GM18498 (cell line): ENCODE data around the gene DDX24.

Experiments used
- ATAC-seq: cut with Tn5 transposase; IDR thresholded peaks from one replicate; pipeline ENCODE4 v1.9.1; 2021; ENCODE audit warnings: mild to moderate bottlenecking, moderate library complexity; ENCODE audit not compliant: unreplicated experiment

The DDX24 gene

DNA sequence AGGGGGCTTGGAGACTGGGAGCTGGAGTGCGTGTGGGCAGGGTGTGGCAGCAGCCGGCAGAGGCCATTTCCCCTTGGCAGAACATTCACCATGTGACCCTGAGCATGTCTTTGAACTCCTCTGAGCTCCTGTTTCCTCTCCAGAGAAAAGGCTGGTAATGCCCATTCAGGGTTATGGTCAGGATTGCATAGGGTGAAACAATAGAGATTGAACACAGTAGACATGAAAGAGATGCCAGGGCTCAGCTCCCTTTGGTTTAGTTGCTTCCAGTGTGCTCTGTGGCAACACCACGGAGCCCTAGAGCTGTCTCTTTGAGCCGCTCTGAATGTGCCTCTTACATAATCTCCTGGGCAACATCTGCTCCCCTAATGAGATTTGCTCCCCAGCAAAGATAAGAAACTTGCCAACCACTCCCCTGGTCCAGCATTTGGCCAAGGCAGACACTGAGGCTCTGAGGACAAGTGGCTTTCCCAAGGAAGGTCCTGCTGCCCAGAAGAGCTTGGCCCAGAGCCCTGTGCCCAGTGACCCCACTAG is 34.1 kb upstream of the DDX24 start:
- no peak for ATAC-seq

DNA sequence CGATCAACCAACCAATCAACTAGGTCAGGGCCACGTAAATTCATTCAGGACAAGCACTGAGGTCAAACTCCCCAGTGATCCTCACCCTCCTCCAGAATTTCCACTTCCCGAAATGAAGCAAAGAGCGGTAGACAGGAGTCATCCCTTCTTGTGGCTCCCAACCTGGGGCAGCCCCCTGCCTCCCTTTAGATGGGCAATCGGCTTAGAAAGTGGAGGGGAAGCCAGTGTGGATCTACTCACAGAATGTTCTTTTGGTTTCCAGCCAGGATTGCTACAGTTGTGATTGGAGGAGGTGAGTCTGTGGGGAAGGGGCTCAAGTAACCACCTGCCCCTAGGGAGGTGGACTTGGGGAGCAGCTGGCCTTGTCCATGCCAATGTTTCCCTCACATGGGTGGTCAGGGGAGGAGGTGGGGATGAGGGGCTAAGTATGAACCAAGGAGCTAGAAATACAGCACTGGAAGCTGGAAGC is 33.6 kb upstream of the DDX24 start:
- no peak for ATAC-seq

DNA sequence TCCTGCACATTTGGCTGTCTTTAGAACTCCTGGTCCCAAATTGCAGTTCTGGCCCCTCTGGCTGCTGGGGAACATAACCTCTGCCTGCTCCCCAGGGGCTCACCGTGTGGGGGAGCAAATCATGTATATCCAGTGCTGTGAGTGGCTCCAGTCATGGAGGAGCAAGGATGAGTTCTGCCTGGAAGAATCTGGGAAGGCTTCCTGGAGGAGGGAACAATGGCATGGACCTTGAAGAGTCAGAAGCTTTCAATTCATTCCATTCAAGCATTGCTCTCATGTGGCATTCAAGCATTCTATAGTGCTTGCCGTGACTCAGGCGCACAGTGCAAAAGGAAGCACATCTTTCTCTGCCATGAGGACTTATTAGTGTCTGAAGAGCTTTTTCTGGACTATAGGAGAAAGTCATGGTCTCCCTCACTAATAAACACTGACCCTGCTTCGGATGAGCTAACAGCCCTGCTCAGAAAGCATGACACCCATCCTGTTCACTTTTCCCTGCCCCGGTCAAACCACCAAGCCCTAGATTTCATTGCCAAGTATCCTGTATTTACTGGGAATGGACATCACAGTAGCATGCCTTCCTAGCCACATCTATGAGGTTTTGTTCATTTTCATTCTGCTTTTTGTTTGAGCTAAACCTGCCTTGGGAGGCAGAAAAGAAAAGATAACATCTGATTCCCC is 33.0 kb upstream of the DDX24 start:
- no peak for ATAC-seq

DNA sequence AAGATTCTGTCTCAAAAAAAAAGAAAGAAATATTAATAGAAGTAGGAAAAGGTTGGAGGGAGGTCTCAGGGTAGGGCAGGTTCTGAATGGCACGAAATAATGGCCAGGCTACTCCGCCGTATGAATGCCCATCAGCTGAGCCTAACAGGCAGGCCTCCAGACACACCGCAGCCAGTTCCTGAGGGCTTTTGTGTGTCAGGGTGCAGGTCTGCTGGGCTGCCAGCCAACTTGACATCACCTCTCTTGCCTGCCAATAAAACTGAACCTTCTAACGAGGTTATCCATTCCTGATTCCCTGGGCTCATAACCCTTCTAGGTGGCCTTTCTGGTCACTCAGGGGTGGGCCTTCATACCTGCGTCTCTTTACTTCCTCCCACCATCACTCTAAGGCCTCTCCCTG is 32.5 kb upstream of the DDX24 start:
- no peak for ATAC-seq

GRCh38 chr14:94113073-94113472 is 32.1 kb upstream of the DDX24 start:
- no peak for ATAC-seq

DNA sequence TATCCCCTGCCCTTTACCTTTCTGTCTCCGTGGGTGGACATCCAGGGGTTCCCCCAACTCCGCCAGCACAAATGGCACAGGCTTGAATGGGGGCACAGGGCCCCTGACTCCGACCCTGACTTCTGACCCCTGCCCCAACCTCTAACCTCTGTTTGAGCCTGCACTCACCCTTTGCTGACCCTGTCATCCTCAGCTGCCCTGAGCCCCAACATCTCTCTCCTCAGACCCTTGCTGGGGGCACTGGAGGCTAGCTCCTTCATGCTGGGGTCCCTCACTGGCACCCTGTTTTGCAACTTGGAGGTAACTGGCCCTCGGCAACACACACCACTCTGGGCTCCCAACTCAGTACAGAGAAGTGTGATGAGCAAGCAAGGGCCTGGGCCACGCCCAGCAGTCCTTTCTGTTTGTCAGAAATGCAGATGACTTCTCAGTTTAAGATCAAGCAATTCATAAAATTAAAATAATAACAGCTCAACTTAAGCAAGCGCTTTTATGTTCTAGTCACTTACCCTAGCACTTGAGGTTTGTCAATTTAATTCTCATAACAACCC is 31.6 kb upstream of the DDX24 start:
- ATAC-seq, result no peak

DNA sequence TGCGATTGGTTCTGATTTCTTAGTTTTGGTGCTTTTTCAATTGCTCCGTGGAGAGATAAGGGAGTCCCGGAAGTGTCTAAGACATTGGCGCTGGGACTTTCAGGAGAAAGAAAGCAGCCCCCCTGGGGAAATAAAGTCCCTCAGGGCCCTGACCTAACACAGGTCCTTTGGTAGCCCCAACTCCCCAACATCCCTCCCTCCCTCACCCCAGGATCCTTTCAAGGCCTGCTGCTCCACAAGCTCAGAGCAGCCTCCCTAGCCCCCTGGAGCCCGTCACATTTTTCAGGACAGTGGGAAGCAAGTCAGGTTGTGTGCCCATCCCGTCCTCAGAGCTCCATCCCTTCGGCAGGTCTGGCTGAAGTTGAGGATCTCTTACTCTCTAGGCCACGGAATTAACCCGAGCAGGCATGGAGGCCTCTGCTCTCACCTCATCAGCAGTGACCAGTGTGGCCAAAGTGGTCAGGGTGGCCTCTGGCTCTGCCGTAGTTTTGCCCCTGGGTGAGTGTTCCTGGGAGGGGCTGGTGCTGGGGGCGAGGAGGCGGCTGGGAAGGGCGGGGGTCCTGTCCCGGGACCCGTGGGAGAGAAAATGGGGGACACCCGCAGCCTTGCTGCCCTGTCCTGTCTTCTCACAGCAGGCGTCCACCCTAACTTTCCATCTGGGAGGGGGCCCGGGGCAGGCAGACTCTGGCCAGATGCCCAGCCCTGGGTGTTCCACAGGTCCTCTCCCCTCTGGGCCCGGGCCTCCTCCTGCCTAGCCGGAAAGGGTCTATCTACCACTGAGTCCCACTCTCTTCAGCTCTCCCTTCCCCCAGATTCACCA is 30.5 kb upstream of the DDX24 start:
- ATAC-seq, result no peak

- no peak for ATAC-seq
Measured at GRCh38 chr14:94110552-94111181, 29.7 kb upstream of the DDX24 start, which contains the start of gene IFI27. Gene IFI27 (plus strand): TSS chr14:94110736.

- no peak for ATAC-seq
Measured at GRCh38 chr14:94109915-94110250, 28.9 kb upstream of the DDX24 start.

DNA sequence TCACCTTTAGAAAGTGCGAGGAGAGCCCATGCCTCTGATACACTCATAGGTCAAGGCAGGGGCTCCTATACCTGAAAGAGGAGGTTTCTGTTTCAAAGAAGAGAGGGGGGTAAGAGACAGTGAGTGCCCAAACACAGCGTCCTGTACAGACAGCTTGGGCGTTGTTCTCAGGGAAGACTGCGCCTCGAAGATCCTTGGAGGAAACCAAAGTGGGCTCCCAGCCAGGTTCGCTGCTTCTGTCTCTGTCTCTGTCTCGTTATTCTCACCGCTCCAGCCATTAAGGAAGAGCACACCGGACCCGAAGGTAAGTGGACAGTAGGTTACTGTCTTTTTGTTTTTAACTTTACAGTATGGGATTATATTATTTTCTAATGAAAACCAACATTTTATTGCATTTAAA is 23.7 kb upstream of the DDX24 start:
- ATAC-seq, result no peak

DNA sequence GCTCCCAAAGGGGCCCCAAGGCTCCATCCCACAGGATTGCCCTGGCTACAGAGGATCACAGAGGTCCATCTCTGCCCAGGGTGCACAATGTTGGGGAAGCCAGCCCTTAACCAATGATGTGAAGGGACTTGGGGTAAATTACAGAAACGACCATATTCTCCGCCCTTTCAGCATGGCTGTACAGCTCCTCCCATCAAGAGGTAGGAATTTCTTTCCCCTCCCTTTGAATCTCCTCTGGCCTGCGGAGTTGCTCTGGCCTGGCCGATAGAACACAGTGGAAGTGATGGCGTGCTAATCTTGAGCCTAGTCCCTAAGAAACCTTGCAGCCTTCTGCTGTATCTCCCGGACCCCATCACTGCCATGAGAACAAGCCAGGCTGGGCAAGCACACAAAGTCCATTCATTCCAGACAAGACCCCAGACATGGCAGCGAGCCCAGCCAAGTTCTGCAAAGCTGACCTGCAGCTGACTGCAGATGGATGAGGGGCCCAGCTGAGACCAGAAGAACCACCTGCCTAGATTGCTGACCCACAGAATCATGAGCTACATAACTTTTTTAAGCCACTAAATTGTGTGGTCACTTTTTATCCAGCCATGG is 22.6 kb upstream of the DDX24 start:
- no peak for ATAC-seq

DNA sequence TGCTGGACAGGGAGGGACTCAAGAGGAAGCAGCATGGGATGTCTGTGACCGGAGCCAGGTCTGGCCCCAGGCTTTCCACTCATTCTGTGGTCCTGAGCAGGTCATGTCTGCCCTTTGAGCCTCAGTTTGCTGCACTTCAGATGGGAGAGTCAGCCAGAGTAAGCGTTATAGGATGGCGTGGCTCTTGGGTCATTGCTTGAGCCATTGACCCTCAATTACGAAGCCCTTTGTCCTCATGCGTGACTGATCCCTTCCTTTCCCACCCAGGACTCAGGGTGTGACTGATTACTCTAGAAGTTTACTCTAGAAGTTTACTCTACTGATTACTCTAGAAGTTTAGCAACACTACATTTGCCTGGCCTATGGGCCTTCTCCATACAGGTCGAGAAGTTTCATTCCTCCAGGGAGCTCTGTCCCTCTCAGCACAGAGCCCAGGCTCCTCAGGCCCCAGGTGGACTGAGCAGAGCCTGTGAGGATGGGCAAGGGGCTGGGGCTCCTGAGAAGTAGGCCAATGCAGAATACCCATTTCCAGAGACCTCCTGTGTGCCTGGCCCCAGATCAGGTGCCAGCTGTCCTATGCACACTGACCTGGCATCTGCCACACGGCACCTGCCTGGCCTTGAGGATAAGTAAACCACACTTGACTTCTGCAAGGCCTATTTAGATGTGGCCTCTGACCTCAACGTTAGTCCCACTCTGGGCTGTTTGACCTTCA is 21.9 kb upstream of the DDX24 start:
- no peak for ATAC-seq

DNA sequence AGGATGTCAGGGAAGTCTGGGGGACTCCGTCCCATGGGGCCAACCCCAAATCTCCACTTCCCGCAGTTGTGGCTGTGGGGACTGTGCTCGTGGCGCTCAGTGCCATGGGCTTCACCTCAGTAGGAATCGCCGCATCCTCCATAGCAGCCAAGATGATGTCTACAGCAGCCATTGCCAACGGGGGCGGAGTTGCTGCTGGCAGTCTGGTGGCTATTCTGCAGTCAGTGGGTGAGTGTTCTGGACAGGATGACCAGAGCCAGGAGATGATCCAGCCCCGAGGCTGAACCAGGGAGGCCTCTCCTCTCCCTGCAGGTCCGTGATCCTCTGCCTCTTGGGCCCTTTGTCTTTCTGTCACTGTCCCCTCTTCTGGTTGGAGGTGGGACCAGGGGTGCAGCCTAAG is 20.7 kb upstream of the DDX24 start:
- ATAC-seq, result no peak

GRCh38 chr14:94100847-94101246 is 19.8 kb upstream of the DDX24 start:
- no peak for ATAC-seq

GRCh38 chr14:94099006-94099405 is 18.0 kb upstream of the DDX24 start:
- no peak for ATAC-seq

GRCh38 chr14:94098326-94098992 is 17.5 kb upstream of the DDX24 start:
- ATAC-seq, result no peak

GRCh38 chr14:94097091-94097490 is 16.1 kb upstream of the DDX24 start:
- no peak for ATAC-seq

GRCh38 chr14:94093418-94093817 is 12.4 kb upstream of the DDX24 start:
- ATAC-seq, result no peak

DNA sequence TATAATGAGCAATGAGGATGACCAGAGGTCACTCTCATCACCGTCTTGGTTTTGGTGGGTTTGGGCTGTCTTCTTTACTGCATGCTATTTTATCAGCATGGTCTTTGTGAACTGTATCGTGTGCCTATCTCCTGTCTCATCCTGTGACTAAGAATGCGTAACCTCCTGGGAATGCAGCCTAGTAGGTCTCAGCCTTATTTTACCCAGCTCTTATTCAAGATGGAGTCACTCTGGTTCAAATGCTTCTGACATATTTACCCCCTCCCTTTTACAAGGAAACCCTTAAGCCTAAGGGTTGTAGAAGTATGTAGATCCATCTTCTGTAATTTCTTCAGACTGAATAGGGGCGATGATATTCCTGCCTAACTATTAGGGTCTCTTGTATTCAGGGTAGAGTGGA is 8.5 kb upstream of the DDX24 start:
- ATAC-seq, result no peak

GRCh38 chr14:94088516-94088915 is 7.5 kb upstream of the DDX24 start:
- no peak for ATAC-seq
